ENCODE data around the gene CT47C1. TPM values are rescaled to one million over a fixed set of nuclear protein-coding genes. Genes with fewer than 3 reads are reported as not detected.

Gene CT47C1
- total and polyA plus RNA-seq, 2 of the 8 experiments (the other 6 are each of a cell fraction or from before 2014, with no cell fraction given), result not detected

DNA sequence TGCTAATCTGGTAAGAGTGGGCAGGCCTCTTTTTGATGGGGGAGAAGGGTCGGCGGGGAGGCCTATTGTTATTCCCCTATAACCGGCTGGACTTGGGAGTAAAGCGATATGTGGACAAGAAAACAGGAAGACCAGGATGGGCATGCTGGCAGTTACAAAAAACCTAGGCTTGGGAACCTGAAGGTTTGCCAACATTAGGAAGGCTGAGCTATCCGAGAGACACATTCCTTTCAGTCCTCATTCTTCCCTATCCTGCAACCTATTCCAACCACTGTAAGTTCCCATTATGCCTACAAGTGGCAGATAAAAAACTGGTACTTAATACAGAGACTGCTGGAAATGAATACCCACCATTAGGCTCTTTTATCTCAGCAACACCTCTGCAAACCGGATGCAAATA, 32.4 kb upstream of the CT47C1 start (continued):
- no peak for TF ChIP-seq EP300 (IDR thresholded peaks at IDR 0.05; ENCODE audit: borderline replicate concordance in 1 of 2, low read depth in 2 of 2, low read length in 2 of 2)
- TF ChIP-seq SRF (IDR thresholded peaks at IDR 0.05; ENCODE audit: low read depth, low read length), result no peak
- TF ChIP-seq ASH2L (IDR thresholded peaks at IDR 0.05; ENCODE audit: low read length), result no peak
- TF ChIP-seq GABPA (IDR thresholded peaks at IDR 0.05; ENCODE audit: borderline replicate concordance, insufficient read depth, low read length), result no peak
- TF ChIP-seq ZNF274 (IDR thresholded peaks at IDR 0.05; ENCODE audit: borderline replicate concordance, extremely low read depth, low read length), result no peak
